Trophoblast cell (in vitro differentiated cells and primary cell): ENCODE data around the gene CDHR5.

Experiments
- DNase-seq, 2 donors: peaks; one replicate each; pipeline ENCODE4 v3.0.0-alpha.2; 2016
- H2AFZ ChIP-seq: 2 replicates; pipeline ENCODE4 v1.6.1; 2013; ENCODE audit warnings: low read length, moderate library complexity, mild to moderate bottlenecking; ENCODE audit not compliant: insufficient read depth, poor library complexity
- H2AK5ac ChIP-seq: 2 replicates; pipeline ENCODE4 v1.6.1; 2013; ENCODE audit warnings: mild to moderate bottlenecking, low read length
- H2BK120ac ChIP-seq: 2 replicates; pipeline ENCODE4 v1.6.1; 2013; ENCODE audit warnings: low read length, mild to moderate bottlenecking, moderate library complexity; ENCODE audit not compliant: insufficient read depth, poor library complexity
- H2BK12ac ChIP-seq: 2 replicates; pipeline ENCODE4 v1.6.1; 2013; ENCODE audit warnings: mild to moderate bottlenecking, low read length, moderate library complexity
- H2BK5ac ChIP-seq: 2 replicates; pipeline ENCODE4 v1.6.1; 2013; ENCODE audit warnings: low read length, low read depth, moderate library complexity, mild to moderate bottlenecking; ENCODE audit not compliant: poor library complexity
- H3K14ac ChIP-seq: 2 replicates; pipeline ENCODE4 v1.6.1; 2013; ENCODE audit warnings: mild to moderate bottlenecking, low read length
- H3K18ac ChIP-seq: 2 replicates; pipeline ENCODE4 v1.6.1; 2013; ENCODE audit warnings: mild to moderate bottlenecking, low read length
- H3K23ac ChIP-seq: 2 replicates; pipeline ENCODE4 v1.6.1; 2013; ENCODE audit warnings: low read length
- H3K27ac ChIP-seq: 2 replicates; pipeline ENCODE4 v1.5.1; 2013; ENCODE audit warnings: low read depth, mild to moderate bottlenecking, inconsistent platforms, low read length, moderate library complexity
- H3K27me3 ChIP-seq: 2 replicates; pipeline ENCODE4 v1.6.1; 2013; ENCODE audit warnings: inconsistent platforms, mild to moderate bottlenecking, low read length, moderate library complexity; ENCODE audit not compliant: insufficient read depth
- H3K36me3 ChIP-seq, 2 experiments: 1 replicate in 1 of 2; 2 replicates in 1 of 2; pipeline ENCODE4 v1.6.1; 2013; ENCODE audit warnings: low read length in 2 of 2, mild to moderate bottlenecking in 2 of 2, moderate library complexity in 1 of 2; ENCODE audit not compliant: insufficient read depth in 2 of 2, control insufficient read depth in 1 of 2
- H3K4ac ChIP-seq: 2 replicates; pipeline ENCODE4 v1.6.1; 2013; ENCODE audit warnings: low read depth, mild to moderate bottlenecking, low read length, moderate library complexity
- H3K4me1 ChIP-seq, 2 experiments: 1 replicate in 1 of 2; 2 replicates in 1 of 2; pipeline ENCODE4 v1.6.1; 2013; ENCODE audit warnings: low read length in 2 of 2, mild to moderate bottlenecking in 2 of 2, moderate library complexity in 1 of 2; ENCODE audit not compliant: insufficient read depth in 2 of 2, control insufficient read depth in 1 of 2
- H3K4me2 ChIP-seq: 2 replicates; pipeline ENCODE4 v1.6.1; 2013; ENCODE audit warnings: inconsistent platforms, mild to moderate bottlenecking, low read length, moderate library complexity
- H3K4me3 ChIP-seq: 2 replicates; pipeline ENCODE4 v1.5.1; 2013; ENCODE audit warnings: mild to moderate bottlenecking, low read depth, low read length, inconsistent platforms
- H3K79me1 ChIP-seq: one replicate; pipeline ENCODE4 v1.6.1; 2013; ENCODE audit warnings: low read length
- H3K79me2 ChIP-seq: 2 replicates; pipeline ENCODE4 v1.6.1; 2013; ENCODE audit warnings: low read length, mild to moderate bottlenecking; ENCODE audit not compliant: control insufficient read depth, insufficient read depth, poor library complexity
- H3K9ac ChIP-seq: 2 replicates; pipeline ENCODE4 v1.6.1; 2013; ENCODE audit warnings: mild to moderate bottlenecking, low read length
- H3K9me3 ChIP-seq: 2 replicates; pipeline ENCODE4 v1.6.1; 2013; ENCODE audit warnings: low read depth, mild to moderate bottlenecking, control low read depth, inconsistent platforms, low read length; ENCODE audit not compliant: insufficient read depth
- H4K12ac ChIP-seq: 2 replicates; pipeline ENCODE4 v1.6.1; 2013; ENCODE audit warnings: low read depth, mild to moderate bottlenecking, low read length, moderate library complexity
- H4K8ac ChIP-seq: 2 replicates; pipeline ENCODE4 v1.6.1; 2013; ENCODE audit warnings: low read depth, mild to moderate bottlenecking, low read length, moderate library complexity
- H4K91ac ChIP-seq: one replicate; pipeline ENCODE4 v1.6.1; 2013; ENCODE audit warnings: low read depth, mild to moderate bottlenecking, low read length, moderate library complexity
- WGBS: extraction: QIAGEN DNeasy Blood & Tissue Kit; methylation state at CpG from one replicate; pipeline ENCODE4 v1.1.7; 2013; ENCODE audit warnings: missing lambda C conversion rate; ENCODE audit not compliant: insufficient read length, insufficient coverage; ENCODE audit errors: extremely low coverage; 5-methylcytosine and 5-hydroxymethylcytosine counted together

The CDHR5 gene

GRCh38 chr11:571802-572185 lies 53.0 kb downstream of the CDHR5 start:
- Histone ChIP-seq H2AFZ (no peak overlapping the region), H3K18ac (no peak overlapping the region), H3K9ac (no peak overlapping the region), H3K9me3 (peaks cover 8% of the 10 kb centered on the region), H3K14ac (no peak overlapping the region), H3K4me2 (no peak overlapping the region), H3K27ac (no peak overlapping the region), H4K91ac (no peak overlapping the region), H3K23ac (no peak overlapping the region), H2BK5ac (no peak overlapping the region), H3K27me3 (no peaks in the 10 kb centered on the region), H2BK12ac (no peak overlapping the region), H3K4me1 (peaks cover 21 to 40% of the 10 kb centered on the region in 2 experiments), H3K4me3 (no peak overlapping the region), H2BK120ac (no peak overlapping the region), H4K8ac (no peak overlapping the region), H3K4ac (no peak overlapping the region), H3K79me1 (peaks cover 19% of the 10 kb centered on the region), H4K12ac (no peak overlapping the region), H2AK5ac (no peak overlapping the region), H3K36me3 (peaks cover 0 to 5% of the 10 kb centered on the region in 2 experiments), H3K79me2 (peaks cover 20% of the 10 kb centered on the region)
- no peak for DNase-seq
- WGBS = no CpG with 5 or more reads among the region's 8 CpGs

DNA sequence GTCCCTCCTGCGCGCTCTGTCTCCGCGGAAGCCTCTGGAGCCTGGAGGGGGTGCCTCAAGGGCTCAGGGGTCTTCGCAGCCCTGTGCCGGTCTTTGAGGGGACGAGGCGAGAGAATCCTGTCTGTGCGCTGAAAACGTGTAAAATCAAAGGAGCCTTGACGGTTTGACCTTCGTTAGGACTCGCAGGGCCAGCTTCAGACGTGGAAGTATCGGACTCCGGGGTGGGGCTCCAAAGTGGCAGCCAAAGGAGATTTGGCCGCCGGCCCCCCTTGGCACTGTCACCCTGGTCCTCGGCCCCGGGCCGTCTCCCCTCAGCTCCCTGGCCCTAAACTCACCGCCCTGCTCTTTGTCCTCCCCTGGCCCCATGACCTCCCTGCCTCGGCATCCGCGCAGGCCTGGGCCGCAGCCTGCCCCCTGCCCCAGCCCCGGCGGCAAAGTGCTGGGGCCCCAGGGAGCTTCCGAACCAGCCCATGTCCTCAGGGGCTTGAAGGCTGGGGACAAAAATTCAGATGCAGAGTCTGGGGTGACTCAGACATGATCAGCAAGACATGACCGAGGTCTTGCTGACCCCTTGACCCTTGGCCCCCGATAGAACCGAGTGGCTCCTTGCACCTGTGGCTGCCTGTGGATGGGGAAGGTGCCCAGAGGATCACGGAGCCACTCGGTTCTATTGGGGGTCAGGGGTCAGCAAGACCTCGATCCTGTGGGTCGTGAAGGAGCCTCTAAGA lies 55.4 kb downstream of the CDHR5 start:
- Histone ChIP-seq H3K14ac (peak overlapping the region; percentile 85), H2BK12ac (peak overlapping the region; percentile 14)

GRCh38 chr11:568306-569157 lies 56.2 kb downstream of the CDHR5 start:
- peaks cover 4 to 9% of the 10 kb centered on the region in 2 experiments for H3K36me3 ChIP-seq
- H2AK5ac ChIP-seq = peak overlapping the region; percentile 12
- no CpG with 5 or more reads among the region's 123 CpGs for WGBS

More for the DNA sequence above, 55.4 kb downstream of the CDHR5 start:
- Histone ChIP-seq H4K8ac (peak overlapping the region; percentile 81), H3K79me1 (peaks cover 16% of the 10 kb centered on the region), H3K4me1 (peaks cover 25 to 46% of the 10 kb centered on the region in 2 experiments), H2BK120ac (peak overlapping the region; percentile 78), H3K79me2 (peaks cover 6% of the 10 kb centered on the region), H3K36me3 (peaks cover 0 to 5% of the 10 kb centered on the region in 2 experiments), H3K23ac (no peak overlapping the region), H2AFZ (peak overlapping the region; percentile 19), H2AK5ac (peak overlapping the region; percentile 67), H3K27me3 (no peaks in the 10 kb centered on the region), H3K27ac (peak overlapping the region; percentile 88), H4K12ac (peak overlapping the region; percentile 55), H3K18ac (peak overlapping the region; percentile 43), H3K4me3 (peak overlapping the region; percentile 76), H2BK5ac (peak overlapping the region; percentile 74), H3K9me3 (peaks cover 8% of the 10 kb centered on the region), H4K91ac (peak overlapping the region; percentile 97), H3K4ac (peak overlapping the region; percentile 78), H3K4me2 (peak overlapping the region; percentile 87), H3K9ac (peak overlapping the region; percentile 84)
- no CpG with 5 or more reads among the region's 36 CpGs for WGBS
- DNase-seq = peak; percentile 57 to 62

GRCh38 chr11:567629-568292 lies 57.0 kb downstream of the CDHR5 start:
- no CpG with 5 or more reads among the region's 41 CpGs for WGBS
- H2BK120ac ChIP-seq = peak overlapping the region; percentile 21
- H2BK5ac ChIP-seq = peak overlapping the region; percentile 13
- peak overlapping the region; percentile 45 for H4K12ac ChIP-seq
- no peak overlapping the region for H3K23ac ChIP-seq
- H3K9ac ChIP-seq = peak overlapping the region; percentile 31
- H4K91ac ChIP-seq = peak overlapping the region; percentile 52
- H2AK5ac ChIP-seq = peak overlapping the region; percentile 32
- H3K18ac ChIP-seq = peak overlapping the region; percentile 51
- peak overlapping the region; percentile 30 for H4K8ac ChIP-seq
- H3K27me3 ChIP-seq = no peaks in the 10 kb centered on the region
- peak overlapping the region; percentile 59 for H3K27ac ChIP-seq
- H3K14ac ChIP-seq = peak overlapping the region; percentile 84
- H3K4me2 ChIP-seq = peak overlapping the region; percentile 99
- H3K4ac ChIP-seq = peak overlapping the region; percentile 84
- peaks cover 25% of the 10 kb centered on the region for H3K79me1 ChIP-seq
- H3K4me1 ChIP-seq = peaks cover 38 to 58% of the 10 kb centered on the region in 2 experiments
- peaks cover 12 to 15% of the 10 kb centered on the region in 2 experiments for H3K36me3 ChIP-seq
- peaks cover 6% of the 10 kb centered on the region for H3K9me3 ChIP-seq
- H3K4me3 ChIP-seq = peak overlapping the region; percentile 91
- DNase-seq = peak in 1 of 2 donors; percentile 34
- peak overlapping the region; percentile 19 for H2BK12ac ChIP-seq
- H2AFZ ChIP-seq = peak overlapping the region; percentile 26
- peaks cover 9% of the 10 kb centered on the region for H3K79me2 ChIP-seq

More at GRCh38 chr11:568306-569157, 56.2 kb downstream of the CDHR5 start:
- Histone ChIP-seq H3K4me2 (peak overlapping the region; percentile 99), H3K9me3 (peaks cover 8% of the 10 kb centered on the region), H2BK120ac (peak overlapping the region; percentile 78), H2AFZ (peak overlapping the region; percentile 19), H2BK12ac (peak overlapping the region; percentile 14), H3K18ac (peak overlapping the region; percentile 51), H4K8ac (peak overlapping the region; percentile 81), H3K4me3 (peak overlapping the region; percentile 91), H4K91ac (peak overlapping the region; percentile 97), H3K23ac (no peak overlapping the region), H3K79me1 (peaks cover 21% of the 10 kb centered on the region), H4K12ac (peak overlapping the region; percentile 55), H3K4me1 (peaks cover 32 to 52% of the 10 kb centered on the region in 2 experiments), H3K14ac (peak overlapping the region; percentile 85), H2BK5ac (peak overlapping the region; percentile 74), H3K4ac (peak overlapping the region; percentile 78), H3K27ac (peak overlapping the region; percentile 88), H3K9ac (peak overlapping the region; percentile 84), H3K79me2 (peaks cover 6% of the 10 kb centered on the region), H3K27me3 (no peaks in the 10 kb centered on the region)
- peak; percentile 93 to 97 for DNase-seq
